GM21515 (cell line): ENCODE measurements around the gene COL4A2.
A peak's percentile ranks its signal among the peaks of the same experiment; 100 is the strongest.
"Not testable (repeated sequence)": the region's sequence is repeated elsewhere in the genome, so short reads cannot be mapped to it uniquely, and the experiment has no call there.

Experiments used
- ATAC-seq: cut with Tn5 transposase; IDR thresholded peaks from one replicate; pipeline ENCODE4 v1.9.1; 2021; ENCODE audit not compliant: unreplicated experiment

COL4A2 gene

GRCh38 chr13:110524541-110525257, 217.6 kb downstream of the COL4A2 start:
- ATAC-seq, result no peak

GRCh38 chr13:110525328-110526319, 218.5 kb downstream of the COL4A2 start:
- ATAC-seq, result peak; percentile 78

GRCh38 chr13:110528371-110528770, 221.3 kb downstream of the COL4A2 start:
- ATAC-seq, result no peak

GRCh38 chr13:110528911-110529310, 221.8 kb downstream of the COL4A2 start:
- no peak for ATAC-seq

- ATAC-seq, result no peak
Observed at GRCh38 chr13:110529522-110530311, 222.6 kb downstream of the COL4A2 start.

- no peak for ATAC-seq
Observed at GRCh38 chr13:110531100-110531499, 224.0 kb downstream of the COL4A2 start.

- no peak for ATAC-seq
Observed at GRCh38 chr13:110531671-110532083, 224.6 kb downstream of the COL4A2 start.

GRCh38 chr13:110532258-110532657, 225.2 kb downstream of the COL4A2 start:
- not testable (repeated sequence) for ATAC-seq

- no peak for ATAC-seq
Observed at GRCh38 chr13:110533771-110534670, 226.9 kb downstream of the COL4A2 start.

- no peak for ATAC-seq
Observed at GRCh38 chr13:110535526-110535925, 228.4 kb downstream of the COL4A2 start.

GRCh38 chr13:110536006-110536693, 229.1 kb downstream of the COL4A2 start:
- ATAC-seq, result no peak

- peak; percentile 45 for ATAC-seq
Observed at GRCh38 chr13:110538632-110539031, 231.5 kb downstream of the COL4A2 start.

- no peak for ATAC-seq
Observed at GRCh38 chr13:110539894-110540293, 232.8 kb downstream of the COL4A2 start.

GRCh38 chr13:110540871-110541525, 233.9 kb downstream of the COL4A2 start:
- no peak for ATAC-seq

GRCh38 chr13:110541526-110541920, 234.4 kb downstream of the COL4A2 start:
- no peak for ATAC-seq

GRCh38 chr13:110542169-110542796, 235.2 kb downstream of the COL4A2 start:
- no peak for ATAC-seq

GRCh38 chr13:110546378-110546777, 239.3 kb downstream of the COL4A2 start:
- ATAC-seq, result no peak

- no peak for ATAC-seq
Observed at GRCh38 chr13:110546926-110547325, 239.8 kb downstream of the COL4A2 start.
